GM21447 (cell line): ENCODE data around the gene PDE4D.
"Not testable (repeated sequence)": the region's sequence is repeated elsewhere in the genome, so short reads cannot be mapped to it uniquely, and the experiment has no call there.

Source experiments
- ATAC-seq: cut with Tn5 transposase; IDR thresholded peaks from one replicate; pipeline ENCODE4 v1.9.1; 2021; ENCODE audit not compliant: unreplicated experiment

The PDE4D gene

GRCh38 chr5:59065554-59065953, 828.0 kb downstream of the PDE4D start:
- no peak for ATAC-seq

DNA sequence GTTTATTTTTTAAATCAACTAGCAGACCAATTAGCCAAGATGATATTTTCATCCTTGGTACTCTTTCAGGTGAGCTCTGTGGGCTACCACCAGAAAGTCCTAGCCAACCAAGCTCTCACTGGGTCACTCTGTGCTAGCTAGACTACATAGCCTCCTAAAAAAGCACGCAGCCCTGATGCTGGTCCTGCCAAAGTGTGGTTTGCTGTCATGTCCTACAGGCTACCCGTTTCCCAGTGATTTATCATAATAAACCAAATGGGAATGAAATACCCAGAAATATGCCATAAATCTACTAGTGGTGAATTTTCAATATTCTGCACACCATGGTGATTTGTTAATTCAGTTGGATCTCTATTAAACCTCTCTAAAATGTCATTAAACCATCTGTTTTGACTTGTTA, 829.2 kb downstream of the PDE4D start:
- ATAC-seq, result no peak

- ATAC-seq, result no peak
Measured at GRCh38 chr5:59062986-59063683, 830.4 kb downstream of the PDE4D start.

DNA sequence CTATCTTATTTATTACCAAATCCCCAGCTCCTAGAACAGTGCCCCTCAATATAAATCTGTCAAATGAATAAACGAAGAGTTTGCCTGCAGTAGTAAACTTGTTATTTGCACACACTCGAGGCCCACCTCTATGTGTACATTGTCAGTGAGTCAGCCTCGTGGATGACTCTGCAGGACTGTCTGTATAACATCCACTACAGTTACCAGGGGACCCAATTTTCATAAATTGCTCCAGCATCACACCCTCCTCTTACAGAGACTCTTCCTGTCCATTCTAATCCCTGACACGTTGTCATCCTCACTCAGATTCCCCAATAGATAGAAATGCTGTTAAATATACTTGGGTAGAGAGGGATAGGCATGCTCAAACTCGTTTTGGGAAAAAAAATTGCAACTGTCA, 832.1 kb downstream of the PDE4D start:
- ATAC-seq, result no peak

- no peak for ATAC-seq
Measured at GRCh38 chr5:59058969-59059687, 834.4 kb downstream of the PDE4D start.

DNA sequence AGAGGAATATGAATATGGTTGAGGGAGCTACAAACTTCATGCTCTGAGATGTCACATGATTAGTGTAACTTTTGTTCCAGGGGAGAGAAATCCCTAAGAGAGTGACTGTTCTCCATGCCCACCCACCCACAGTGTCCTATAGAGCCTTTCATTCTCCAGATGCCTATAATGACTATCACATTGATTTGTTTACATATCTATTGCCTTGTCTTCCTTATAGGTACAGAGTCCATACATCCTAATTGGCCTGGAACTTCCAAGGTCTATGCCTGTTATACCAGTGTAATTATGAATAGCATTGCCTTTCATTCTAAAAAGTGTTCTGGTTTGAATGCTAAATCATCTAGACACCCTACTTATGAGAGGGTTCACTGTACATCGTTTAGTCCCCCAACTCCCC, 835.3 kb downstream of the PDE4D start:
- ATAC-seq, result no peak

DNA sequence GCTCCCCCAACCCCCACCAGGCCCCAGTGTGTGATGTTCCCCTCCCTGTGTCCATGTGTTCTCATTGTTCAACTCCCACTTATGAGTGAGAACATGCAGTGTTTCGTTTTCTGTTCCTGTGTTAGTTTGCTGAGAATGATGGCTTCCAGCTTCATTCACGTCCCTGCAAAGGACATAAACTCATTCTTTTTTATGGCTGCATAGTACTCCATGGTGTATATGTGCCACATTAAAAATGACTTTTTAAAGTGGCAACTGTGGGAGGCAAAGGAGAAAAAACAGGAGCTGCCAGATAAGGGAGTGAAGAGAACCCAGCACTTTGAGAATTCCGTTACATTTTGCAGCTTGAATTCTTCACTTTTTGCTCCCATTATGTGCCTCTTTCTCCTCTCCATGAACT, 836.9 kb downstream of the PDE4D start:
- not testable (repeated sequence) for ATAC-seq

GRCh38 chr5:59055745-59056448, 837.6 kb downstream of the PDE4D start:
- ATAC-seq, result no peak

DNA sequence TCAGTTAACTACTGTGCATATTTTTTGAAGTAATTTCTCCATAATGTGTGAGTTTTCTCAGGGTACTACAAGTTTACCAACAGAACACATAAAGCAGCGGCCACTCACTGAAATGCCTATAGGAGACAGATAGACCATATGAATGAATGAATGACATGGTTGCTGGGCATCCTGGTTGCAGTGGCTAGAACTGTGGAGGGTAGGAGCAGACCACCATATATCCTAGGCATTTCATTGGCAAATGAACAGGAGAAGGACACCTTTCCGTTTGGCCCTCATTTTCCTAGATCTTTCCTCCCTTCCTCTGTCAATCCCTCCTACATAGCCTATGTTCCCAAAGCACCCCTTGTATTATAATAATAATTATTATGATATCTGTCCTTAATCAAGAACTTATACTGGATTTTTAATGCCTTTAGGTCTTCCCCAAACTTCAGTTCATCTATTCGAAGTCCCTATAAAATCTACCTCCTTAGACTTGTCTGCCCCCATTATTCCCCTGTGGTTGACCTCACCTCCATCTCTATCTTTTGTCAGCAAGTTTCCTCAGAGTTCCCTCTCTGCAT, 838.5 kb downstream of the PDE4D start:
- ATAC-seq, result no peak

- ATAC-seq, result no peak
Measured at GRCh38 chr5:59051951-59052350, 841.6 kb downstream of the PDE4D start.

- no peak for ATAC-seq
Measured at GRCh38 chr5:59049095-59049494, 844.4 kb downstream of the PDE4D start.

DNA sequence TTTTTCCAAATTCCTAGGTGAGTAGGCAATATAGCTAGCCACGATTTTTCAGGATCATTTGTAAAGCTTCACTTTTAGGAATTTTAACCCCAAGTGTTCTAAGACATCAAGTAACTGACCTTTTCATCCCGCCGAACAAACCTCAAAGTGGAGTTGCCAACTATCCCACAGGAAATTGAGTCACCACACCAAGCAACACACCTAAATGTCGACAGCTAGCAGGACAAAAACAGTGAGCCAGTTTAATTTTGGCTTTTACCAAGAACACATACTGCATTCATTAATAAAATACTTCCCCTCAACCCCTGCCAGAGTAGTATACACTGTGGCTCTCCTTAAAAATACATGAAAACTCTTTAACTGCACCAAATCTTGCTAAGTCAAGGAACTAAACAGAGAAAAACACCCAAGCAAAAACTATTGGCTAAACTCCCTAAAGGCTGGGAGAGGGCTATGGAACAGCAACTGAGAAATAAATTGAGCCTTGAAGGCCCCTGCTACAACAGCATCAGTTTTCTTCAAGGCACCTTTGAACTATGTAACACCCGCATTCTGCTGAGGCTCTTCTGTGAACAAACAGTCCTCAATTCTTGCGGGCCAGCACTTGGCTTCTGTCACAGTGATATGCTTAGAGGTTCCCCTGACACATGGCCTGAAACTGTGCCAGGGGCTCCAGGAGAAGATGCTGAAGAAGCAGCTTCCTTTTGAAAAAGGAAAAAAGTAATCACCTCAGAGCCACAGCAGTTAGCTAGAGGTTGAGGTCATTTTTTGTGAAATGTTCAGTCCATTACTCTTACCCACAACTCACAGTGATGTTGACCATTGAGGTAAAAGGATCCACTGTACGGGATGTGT, 851.1 kb downstream of the PDE4D start:
- no peak for ATAC-seq

GRCh38 chr5:59041355-59041754, 852.2 kb downstream of the PDE4D start:
- ATAC-seq, result no peak

- no peak for ATAC-seq
Measured at GRCh38 chr5:59040804-59041201, 852.7 kb downstream of the PDE4D start.

DNA sequence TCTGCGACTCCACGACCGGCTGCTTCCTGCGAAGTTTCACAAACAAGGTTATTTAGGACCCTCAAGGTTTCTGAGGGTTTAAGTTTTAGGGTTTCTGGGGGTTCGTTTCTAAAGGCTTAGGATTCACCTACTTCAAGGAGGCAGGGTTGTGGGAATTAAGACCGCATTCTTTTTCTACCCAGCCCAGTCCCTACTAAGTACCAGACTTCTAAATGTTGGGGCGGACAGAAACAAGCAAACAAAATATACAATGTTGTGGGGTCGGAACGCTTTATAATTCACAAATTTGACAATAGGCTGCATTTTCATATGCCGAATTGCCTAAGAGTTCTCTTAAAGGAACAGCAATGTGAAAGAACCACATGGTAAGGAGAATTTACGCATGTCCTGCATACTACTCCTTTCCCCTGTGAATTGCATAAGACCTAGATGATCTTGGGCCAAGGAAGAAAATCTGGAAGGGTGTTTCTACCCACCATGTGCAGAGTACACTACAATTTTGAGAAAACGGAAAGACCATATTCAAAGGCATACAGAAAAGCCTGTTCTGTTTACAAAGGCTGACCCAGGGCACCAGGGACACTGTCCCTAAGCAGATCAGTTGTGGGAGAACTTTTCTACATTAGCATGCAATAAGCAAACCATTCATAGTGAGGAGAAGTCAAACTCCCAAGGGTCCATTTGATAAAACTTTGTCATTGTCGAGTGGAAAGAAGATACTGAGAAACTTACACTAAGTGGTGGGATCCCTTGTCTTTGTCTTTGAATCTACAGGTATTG, 853.3 kb downstream of the PDE4D start:
- no peak for ATAC-seq

GRCh38 chr5:59039296-59040023, 854.1 kb downstream of the PDE4D start:
- ATAC-seq, result peak; percentile 78

GRCh38 chr5:59038798-59039295, 854.7 kb downstream of the PDE4D start:
- ATAC-seq, result peak; percentile 34

DNA sequence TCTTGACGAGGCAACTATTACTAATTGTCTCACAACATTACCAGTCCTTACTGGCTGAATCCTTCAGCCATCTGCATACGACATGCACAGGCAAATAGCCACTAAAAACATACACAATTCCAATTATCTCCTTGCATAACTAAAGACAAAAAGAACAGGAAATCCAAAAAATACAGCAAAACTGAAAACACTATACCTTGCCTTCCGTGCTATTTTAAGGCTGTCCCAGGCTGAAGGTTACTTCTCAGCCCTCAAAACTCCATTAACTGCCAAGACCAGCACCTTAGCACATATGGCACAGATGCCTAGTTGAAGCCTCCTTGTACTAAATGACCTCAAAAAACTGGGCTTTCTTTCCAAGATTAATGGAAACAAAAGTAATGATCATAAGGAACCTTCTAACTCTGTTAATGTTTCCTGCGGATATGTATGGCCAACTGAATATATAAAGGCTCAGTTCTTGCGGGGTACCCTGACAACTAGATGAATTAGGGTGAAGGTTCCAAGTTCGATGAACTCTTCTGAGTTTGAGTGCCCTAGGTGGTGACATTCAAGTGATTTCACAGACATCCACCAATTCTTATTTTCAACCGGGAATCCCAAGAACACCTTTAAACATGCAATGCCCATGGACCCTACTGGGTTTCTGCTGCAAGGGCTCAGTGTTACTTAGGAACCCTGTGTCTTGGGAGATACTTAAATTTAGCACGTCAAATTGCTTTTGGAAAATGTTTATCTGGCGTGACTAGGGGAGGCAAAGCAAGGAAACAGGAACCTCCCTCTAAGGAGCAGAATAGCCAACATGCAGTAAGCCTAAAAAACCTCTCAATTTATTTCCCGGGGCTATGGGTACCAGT, 855.4 kb downstream of the PDE4D start:
- ATAC-seq, result no peak
